ENCODE measurements around the gene TMEM213.
"Not testable (repeated sequence)": the region's sequence is repeated elsewhere in the genome, so short reads cannot be mapped to it uniquely, and the experiment has no call there.

- not testable (repeated sequence) for TF ChIP-seq POLR2A, POLR2AphosphoS5, POU2F2 (IDR thresholded peaks at IDR 0.05; ENCODE audit: low read depth, low read length)
Observed at GRCh38 chr7:138811327-138811726, 13.5 kb downstream of the TMEM213 start.

All from GM12891 (cell line).